KMS-11 (cell line): Measurements from ENCODE around the gene FOXB2.

Source experiments
- H2AFZ ChIP-seq: fragments of 200-600 bp; sonication (generic); 2 replicates; pipeline ENCODE4 v1.6.1; 2016; ENCODE audit warnings: antibody characterized with exemption, mixed run types, low read depth
- H3K27ac ChIP-seq: fragments of 200-600 bp; sonication (generic); 2 replicates; pipeline ENCODE4 v1.6.1; 2016; ENCODE audit warnings: mild to moderate bottlenecking, mixed run types
- H3K27me3 ChIP-seq: fragments of 200-600 bp; sonication (generic); 2 replicates; pipeline ENCODE4 v1.6.1; 2017; ENCODE audit warnings: mild to moderate bottlenecking, low read depth, mixed run types, moderate library complexity; ENCODE audit not compliant: insufficient read depth
- H3K36me3 ChIP-seq: fragments of 200-600 bp; sonication (generic); 2 replicates; pipeline ENCODE4 v1.6.1; 2017; ENCODE audit warnings: mild to moderate bottlenecking, mixed run types; ENCODE audit not compliant: insufficient read depth
- H3K4me1 ChIP-seq: fragments of 200-600 bp; sonication (generic); 2 replicates; pipeline ENCODE4 v1.6.1; 2016; ENCODE audit warnings: mild to moderate bottlenecking, low read depth, mixed run types; ENCODE audit not compliant: poor library complexity, severe bottlenecking
- H3K4me2 ChIP-seq: fragments of 200-600 bp; sonication (generic); 2 replicates; pipeline ENCODE4 v1.7.0; 2016; ENCODE audit warnings: mild to moderate bottlenecking, mixed run types
- H3K4me3 ChIP-seq: fragments of 200-600 bp; sonication (generic); IDR thresholded peaks from 2 replicates; pipeline ENCODE4 v1.6.1; 2017; ENCODE audit warnings: low read depth, low read length, mixed read lengths; ENCODE audit not compliant: insufficient read depth
- H3K79me2 ChIP-seq: fragments of 200-600 bp; sonication (generic); 2 replicates; pipeline ENCODE4 v1.6.1; 2016; ENCODE audit warnings: low read depth, mixed run types; ENCODE audit not compliant: insufficient read depth
- H3K9ac ChIP-seq: fragments of 200-600 bp; sonication (generic); 2 replicates; pipeline ENCODE4 v1.6.1; 2016; ENCODE audit warnings: mild to moderate bottlenecking, mixed run types
- H4K20me1 ChIP-seq: fragments of 200-600 bp; sonication (generic); 2 replicates; pipeline ENCODE4 v1.6.1; 2016; ENCODE audit warnings: mild to moderate bottlenecking, mixed run types; ENCODE audit not compliant: insufficient read depth
- TF ChIP-seq, protein P1 (sequence below): fragments of 200-600 bp; sonication (generic); conservative IDR thresholded peaks from 2 replicates; pipeline ENCODE4 v1.6.1; 2017; ENCODE audit warnings: low read depth, mild to moderate bottlenecking, antibody characterized with exemption, low read length, moderate library complexity, mixed read lengths

FOXB2 gene

DNA sequence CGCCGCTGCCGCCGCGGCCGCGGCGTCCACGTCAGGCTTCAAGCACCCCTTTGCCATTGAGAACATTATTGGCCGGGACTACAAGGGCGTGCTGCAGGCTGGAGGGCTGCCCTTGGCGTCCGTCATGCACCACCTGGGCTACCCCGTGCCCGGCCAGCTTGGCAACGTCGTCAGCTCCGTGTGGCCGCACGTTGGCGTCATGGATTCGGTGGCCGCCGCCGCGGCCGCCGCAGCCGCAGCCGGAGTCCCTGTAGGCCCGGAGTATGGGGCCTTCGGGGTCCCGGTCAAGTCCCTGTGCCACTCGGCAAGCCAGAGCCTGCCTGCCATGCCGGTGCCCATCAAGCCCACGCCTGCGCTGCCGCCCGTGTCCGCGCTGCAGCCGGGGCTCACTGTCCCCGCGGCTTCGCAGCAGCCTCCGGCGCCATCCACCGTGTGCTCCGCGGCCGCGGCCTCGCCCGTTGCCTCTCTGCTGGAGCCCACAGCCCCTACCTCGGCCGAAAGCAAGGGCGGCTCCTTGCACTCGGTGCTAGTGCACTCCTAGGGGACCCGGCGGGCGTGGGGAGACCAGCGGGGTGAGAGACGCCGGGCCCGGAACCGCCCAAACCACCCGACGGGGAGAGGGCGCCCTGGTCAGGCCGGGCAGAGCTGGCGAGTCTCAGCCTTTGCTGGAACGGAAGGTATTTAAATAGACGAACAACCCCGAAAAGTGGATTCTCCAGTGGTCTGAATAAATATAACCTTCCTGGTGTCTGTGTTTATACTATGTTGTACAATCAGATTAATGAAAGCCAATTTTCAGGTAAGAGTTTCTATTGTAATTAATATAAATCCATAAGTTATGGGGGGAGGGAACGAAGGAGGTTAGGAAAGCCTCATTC is 1.2 kb downstream of the FOXB2 start:
- no peaks in the 10 kb centered on the region for H3K4me1 ChIP-seq
- no peaks in the 10 kb centered on the region for H3K27me3 ChIP-seq
- no peaks in the 10 kb centered on the region for H3K36me3 ChIP-seq
- no peak overlapping the region for H3K4me2 ChIP-seq
- H3K79me2 ChIP-seq = no peaks in the 10 kb centered on the region
- TF ChIP-seq, protein P1, sequence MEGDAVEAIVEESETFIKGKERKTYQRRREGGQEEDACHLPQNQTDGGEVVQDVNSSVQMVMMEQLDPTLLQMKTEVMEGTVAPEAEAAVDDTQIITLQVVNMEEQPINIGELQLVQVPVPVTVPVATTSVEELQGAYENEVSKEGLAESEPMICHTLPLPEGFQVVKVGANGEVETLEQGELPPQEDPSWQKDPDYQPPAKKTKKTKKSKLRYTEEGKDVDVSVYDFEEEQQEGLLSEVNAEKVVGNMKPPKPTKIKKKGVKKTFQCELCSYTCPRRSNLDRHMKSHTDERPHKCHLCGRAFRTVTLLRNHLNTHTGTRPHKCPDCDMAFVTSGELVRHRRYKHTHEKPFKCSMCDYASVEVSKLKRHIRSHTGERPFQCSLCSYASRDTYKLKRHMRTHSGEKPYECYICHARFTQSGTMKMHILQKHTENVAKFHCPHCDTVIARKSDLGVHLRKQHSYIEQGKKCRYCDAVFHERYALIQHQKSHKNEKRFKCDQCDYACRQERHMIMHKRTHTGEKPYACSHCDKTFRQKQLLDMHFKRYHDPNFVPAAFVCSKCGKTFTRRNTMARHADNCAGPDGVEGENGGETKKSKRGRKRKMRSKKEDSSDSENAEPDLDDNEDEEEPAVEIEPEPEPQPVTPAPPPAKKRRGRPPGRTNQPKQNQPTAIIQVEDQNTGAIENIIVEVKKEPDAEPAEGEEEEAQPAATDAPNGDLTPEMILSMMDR = no peak
- no peak overlapping the region for H3K9ac ChIP-seq
- no peak overlapping the region for H2AFZ ChIP-seq
- H3K27ac ChIP-seq = no peak overlapping the region
- no peak overlapping the region for H3K4me3 ChIP-seq
- H4K20me1 ChIP-seq = no peaks in the 10 kb centered on the region

DNA sequence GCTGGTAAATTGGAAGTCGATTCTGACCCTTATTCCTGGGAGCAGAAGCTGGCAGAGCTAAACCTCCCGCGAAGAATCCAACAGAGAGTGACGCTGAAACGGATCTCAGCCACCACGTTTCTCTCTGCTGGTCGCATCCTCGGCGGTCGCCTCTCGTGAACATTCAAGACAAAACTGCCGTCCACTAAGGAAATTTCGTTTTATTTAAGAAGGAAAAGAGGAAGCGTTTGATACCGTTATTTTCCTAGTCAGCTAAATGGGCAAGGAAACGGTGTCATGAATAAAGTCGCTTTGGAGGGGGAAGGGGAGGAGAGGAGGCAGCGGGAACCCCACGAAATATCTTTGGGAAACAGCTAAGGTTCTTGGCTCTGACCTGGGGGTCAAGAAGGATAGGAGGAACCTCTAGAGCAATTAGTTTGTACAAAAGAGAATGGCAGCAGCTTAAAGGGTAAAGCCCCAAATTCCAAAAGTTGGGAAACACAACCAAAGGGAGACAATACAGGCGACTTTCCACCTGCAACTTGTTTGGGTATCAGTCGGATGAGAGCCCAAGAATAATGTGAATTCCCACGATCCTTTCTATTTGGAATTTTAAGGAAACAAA is 1.9 kb downstream of the FOXB2 start:
- no peak overlapping the region for H2AFZ ChIP-seq
- no peaks in the 10 kb centered on the region for H3K4me1 ChIP-seq
- no peaks in the 10 kb centered on the region for H3K36me3 ChIP-seq
- no peak overlapping the region for H3K4me2 ChIP-seq
- no peaks in the 10 kb centered on the region for H4K20me1 ChIP-seq
- no peak overlapping the region for H3K4me3 ChIP-seq
- TF ChIP-seq, protein P1 = no peak
- H3K9ac ChIP-seq = no peak overlapping the region
- no peak overlapping the region for H3K27ac ChIP-seq
- H3K27me3 ChIP-seq = no peaks in the 10 kb centered on the region
- H3K79me2 ChIP-seq = no peaks in the 10 kb centered on the region

DNA sequence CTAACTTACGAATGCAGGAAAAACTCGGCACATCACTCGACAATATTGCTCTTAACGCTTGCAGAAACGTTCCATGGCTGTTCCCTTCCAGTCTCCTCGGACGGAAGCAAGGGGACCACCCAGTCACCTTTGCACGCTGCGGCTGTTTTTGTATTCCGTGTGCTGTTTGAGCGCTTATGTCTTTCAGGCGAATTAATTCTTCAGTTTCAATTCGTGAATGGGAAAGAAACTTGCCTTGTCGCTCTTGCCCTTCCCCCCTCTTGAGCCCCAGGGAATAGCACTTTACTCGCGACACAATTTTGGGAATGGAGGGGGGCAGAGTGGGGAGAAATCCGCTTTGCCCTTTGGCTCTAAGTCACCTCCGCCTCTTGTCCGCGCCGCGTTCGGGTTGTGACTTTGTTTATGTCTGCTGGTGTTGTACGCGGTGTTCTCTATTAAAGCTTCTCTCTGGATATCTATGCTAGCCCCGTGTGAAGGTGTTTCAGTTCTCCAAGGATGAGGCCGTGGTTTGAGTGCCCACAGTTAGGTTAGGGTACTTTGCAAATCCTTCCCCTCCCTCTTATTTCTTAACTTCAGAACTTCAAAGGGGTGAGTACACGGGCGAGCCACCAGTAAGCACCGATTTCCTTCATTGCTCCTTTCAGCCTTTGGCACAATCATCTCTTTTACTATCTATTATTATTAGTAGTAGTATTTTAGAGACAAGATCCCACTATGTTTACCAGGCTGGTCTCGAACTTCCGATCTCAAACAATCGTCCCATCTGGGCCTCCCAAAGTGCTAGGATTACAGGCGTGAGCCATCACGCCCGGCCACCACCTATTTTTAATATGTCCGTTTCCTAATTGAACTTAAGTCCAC is 2.7 kb downstream of the FOXB2 start:
- no peak overlapping the region for H3K4me3 ChIP-seq
- H3K4me2 ChIP-seq = no peak overlapping the region
- H4K20me1 ChIP-seq = no peaks in the 10 kb centered on the region
- no peaks in the 10 kb centered on the region for H3K4me1 ChIP-seq
- H3K36me3 ChIP-seq = no peaks in the 10 kb centered on the region
- no peak overlapping the region for H3K27ac ChIP-seq
- H3K27me3 ChIP-seq = no peaks in the 10 kb centered on the region
- TF ChIP-seq, protein P1 = no peak
- H3K9ac ChIP-seq = no peak overlapping the region
- no peaks in the 10 kb centered on the region for H3K79me2 ChIP-seq
- H2AFZ ChIP-seq = no peak overlapping the region

DNA sequence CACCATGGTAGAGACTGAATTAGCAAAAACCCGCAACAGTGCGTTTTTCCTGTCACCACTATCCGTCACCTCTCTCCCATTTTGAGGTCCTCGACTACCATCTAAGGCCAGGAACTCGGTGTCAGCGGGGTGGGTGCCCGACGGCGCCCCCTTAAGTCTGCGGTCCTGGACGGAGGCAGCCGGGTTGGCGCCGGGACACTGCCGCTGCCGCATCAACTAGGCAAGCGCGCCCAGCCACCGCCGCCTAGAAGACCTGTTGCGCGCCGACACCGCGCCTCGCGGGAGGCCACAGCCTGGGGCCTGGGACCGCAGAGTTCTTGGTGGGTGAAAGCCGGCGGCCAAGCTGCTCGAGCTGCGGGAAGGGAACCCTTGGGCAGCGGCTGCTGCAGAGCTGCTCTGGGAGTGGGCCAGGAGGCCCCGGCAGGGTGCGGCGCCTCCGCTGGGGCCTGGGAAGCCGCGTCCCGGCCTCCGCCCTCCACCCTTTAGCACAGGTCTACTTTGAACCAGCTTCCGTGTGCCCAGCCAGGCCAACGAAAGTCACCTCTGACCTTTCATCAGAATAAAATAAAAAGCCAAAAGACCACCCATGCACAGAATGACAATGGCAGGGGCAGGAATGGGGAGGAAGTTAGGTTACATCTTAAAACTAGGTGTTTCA is 3.5 kb downstream of the FOXB2 start:
- no peaks in the 10 kb centered on the region for H3K4me1 ChIP-seq
- no peak overlapping the region for H3K4me2 ChIP-seq
- no peaks in the 10 kb centered on the region for H3K79me2 ChIP-seq
- H3K27me3 ChIP-seq = no peaks in the 10 kb centered on the region
- no peak overlapping the region for H3K4me3 ChIP-seq
- TF ChIP-seq, protein P1 = no peak
- H4K20me1 ChIP-seq = no peaks in the 10 kb centered on the region
- no peak overlapping the region for H2AFZ ChIP-seq
- H3K27ac ChIP-seq = no peak overlapping the region
- no peaks in the 10 kb centered on the region for H3K36me3 ChIP-seq
- no peak overlapping the region for H3K9ac ChIP-seq
